ENCODE results near the gene LIF. TPM values are rescaled to one million over a fixed set of nuclear protein-coding genes. Genes with fewer than 3 reads are reported as not detected.

The LIF gene
- total and polyA plus RNA-seq, 2 donors (not counting 3 experiments of a cell fraction or from before 2014, with no cell fraction given) = 0.12 to 0.27 TPM

- ChIA-PET POLR2A (no interaction called here), CTCF (interaction anchor here (1.1 to 1.2 kb wide), 4 partner anchors 9 to 83 kb away, joined by 3 read pairs; no protein-coding TSS in a partner anchor)
- H3K36me3 ChIP-seq (ENCODE audit: control insufficient read depth in 2 of 2, extremely low read depth in 1 of 2, insufficient read depth in 2 of 2, low read length in 2 of 2) = no peaks in the 10 kb centered on the region
- intact Hi-C loops (cut with micrococcal nuclease) (no loop called here), dilution Hi-C loops (cut with MboI; ENCODE audit: extremely low pct_ligation_motif_present, low sequenced_read_pairs) (no loop called here)
- no peaks in the 10 kb centered on the region for H4K20me1 ChIP-seq (replicated peaks; ENCODE audit: control insufficient read depth, extremely low read depth, insufficient read depth, low read length)
- H3K9me1 ChIP-seq (replicated peaks; ENCODE audit: control insufficient read depth, extremely low read depth, insufficient read depth, low read length) = no peaks in the 10 kb centered on the region
- peaks cover 32% of the 10 kb centered on the region for H3K4me1 ChIP-seq (ENCODE audit: control insufficient read depth, extremely low read depth, insufficient read depth, low read length)
- no TSS peak for BruUV-seq (replicated peaks)
- no peak overlapping the region for H3K27ac ChIP-seq (ENCODE audit: insufficient read depth, low read depth, low read length)
- FAIRE-seq (no peak), DNase-seq (ENCODE audit: low read depth, low spot score) (no peak)
- H2AFZ ChIP-seq (ENCODE audit: low read depth, low read length) = no peak overlapping the region
- H3K79me2 ChIP-seq (ENCODE audit: control insufficient read depth, insufficient read depth, low read length) = no peaks in the 10 kb centered on the region
- H3K9me3 ChIP-seq (replicated peaks; ENCODE audit: control insufficient read depth, insufficient read depth, low read length) = no peaks in the 10 kb centered on the region
- no peak overlapping the region for H3K4me3 ChIP-seq (replicated peaks in 1 of 3; ENCODE audit: insufficient read depth in 1 of 3, low read depth in 1 of 3, low read length in 3 of 3)
- no peaks in the 10 kb centered on the region for H3K27me3 ChIP-seq (ENCODE audit: control insufficient read depth in 2 of 2, insufficient read depth in 2 of 2, low read length in 2 of 2)
- TF ChIP-seq GATA2 (IDR thresholded peaks at IDR 0.05; ENCODE audit: insufficient read depth, insufficient read length, low read depth, low read length) (no peak), EZH2 (IDR thresholded peaks at IDR 0.05; ENCODE audit: borderline replicate concordance, low read depth, low read length, severe bottlenecking) (no peak), MAX (IDR thresholded peaks at IDR 0.05; ENCODE audit: insufficient read depth, insufficient read length) (no peak), MYC (IDR thresholded peaks at IDR 0.05; ENCODE audit: low read depth, low read length) (no peak), CTCF (IDR thresholded peaks at IDR 0.05; ENCODE audit: extremely low read depth in 1 of 2, insufficient read depth in 1 of 2, low read depth in 1 of 2, low read length in 2 of 2) (no peak), POLR2A (IDR thresholded peaks at IDR 0.05; ENCODE audit: low read depth, low read length) (no peak), JUN (IDR thresholded peaks at IDR 0.05; ENCODE audit: borderline replicate concordance, insufficient read depth, insufficient read length, low read depth) (no peak), FOS (IDR thresholded peaks at IDR 0.05; ENCODE audit: borderline replicate concordance, insufficient read depth, low read length) (no peak), POLR2AphosphoS5 (IDR thresholded peaks at IDR 0.05; ENCODE audit: insufficient read depth, low read depth, low read length) (no peak)
- H3K4me2 ChIP-seq (ENCODE audit: insufficient read depth, low read length) = no peak overlapping the region
- H3K9ac ChIP-seq (replicated peaks; ENCODE audit: extremely low read depth, insufficient read depth, low read length) = no peak overlapping the region
These were observed 55.4 kb downstream of the LIF start for GRCh38 chr22:30191040-30191701.
